ENCODE measurements around the gene HMGB4.

The HMGB4 gene

GRCh38 chr1:33893147-33893830, 29.4 kb downstream of the HMGB4 start:
- no peak for TF ChIP-seq CTCF (conservative IDR thresholded peaks at IDR 0.05; ENCODE audit: low read depth, low read length)
- DNase-seq (ENCODE audit: low read depth) = peak; percentile 1
- H3K4me3 ChIP-seq (ENCODE audit: low read depth, low read length) = no peak overlapping the region

DNA sequence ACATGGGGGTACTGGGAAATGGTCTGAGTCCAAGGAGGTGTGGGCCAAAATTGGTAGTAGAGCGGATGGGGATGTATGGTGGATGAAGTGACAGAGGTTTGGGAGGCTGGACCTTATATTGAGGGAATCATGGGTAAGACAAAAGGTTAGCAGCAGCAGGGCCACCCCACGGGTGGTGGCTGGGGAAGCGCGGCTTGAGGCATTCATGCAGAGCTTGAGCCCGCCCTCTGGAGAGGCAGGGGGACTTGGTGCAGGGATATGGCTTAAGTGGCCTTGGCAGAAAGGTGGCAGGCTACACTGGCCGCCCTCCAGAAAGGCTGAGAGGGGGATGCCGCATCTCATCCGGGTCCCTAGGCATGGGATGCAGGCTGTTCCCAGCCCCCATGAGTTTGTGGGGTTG, 31.5 kb downstream of the HMGB4 start:
- TF ChIP-seq CTCF (conservative IDR thresholded peaks at IDR 0.05; ENCODE audit: low read depth, low read length) = no peak

GRCh38 chr1:33895976-33896375, 32.1 kb downstream of the HMGB4 start:
- no peak for DNase-seq (ENCODE audit: low read depth)
- H3K4me3 ChIP-seq (ENCODE audit: low read depth, low read length) = no peak overlapping the region
- TF ChIP-seq CTCF (conservative IDR thresholded peaks at IDR 0.05; ENCODE audit: low read depth, low read length) = no peak

More for the DNA sequence above, 31.5 kb downstream of the HMGB4 start:
- H3K4me3 ChIP-seq (ENCODE audit: low read depth, low read length) = no peak overlapping the region
- no peak for DNase-seq (ENCODE audit: low read depth)

GRCh38 chr1:33897092-33897725, 33.3 kb downstream of the HMGB4 start:
- no peak for DNase-seq (ENCODE audit: low read depth)
- H3K4me3 ChIP-seq (ENCODE audit: low read depth, low read length) = no peak overlapping the region
- no peak for TF ChIP-seq CTCF (conservative IDR thresholded peaks at IDR 0.05; ENCODE audit: low read depth, low read length)

DNA sequence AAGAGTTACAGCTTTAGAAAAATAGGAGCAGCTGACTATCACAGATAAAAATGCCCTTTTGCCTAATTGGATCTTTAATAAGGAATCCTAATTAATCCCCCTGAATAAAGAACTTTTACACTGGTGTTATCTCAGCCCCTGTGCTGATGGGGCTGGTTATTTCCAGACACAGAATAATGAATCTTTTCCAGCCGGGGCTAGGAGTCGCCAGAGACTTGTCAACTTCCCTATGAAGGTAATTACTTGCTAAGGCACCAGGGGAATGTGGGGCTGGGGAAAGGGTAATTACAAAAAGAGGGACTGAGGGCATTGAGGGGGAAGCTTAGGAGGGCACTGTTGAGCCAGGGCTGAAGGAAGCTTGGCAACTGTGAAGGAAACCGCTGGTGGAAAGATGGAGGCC, 34.5 kb downstream of the HMGB4 start:
- DNase-seq (ENCODE audit: low read depth) = no peak
- TF ChIP-seq CTCF (conservative IDR thresholded peaks at IDR 0.05; ENCODE audit: low read depth, low read length) = no peak
- no peak overlapping the region for H3K4me3 ChIP-seq (ENCODE audit: low read depth, low read length)

DNA sequence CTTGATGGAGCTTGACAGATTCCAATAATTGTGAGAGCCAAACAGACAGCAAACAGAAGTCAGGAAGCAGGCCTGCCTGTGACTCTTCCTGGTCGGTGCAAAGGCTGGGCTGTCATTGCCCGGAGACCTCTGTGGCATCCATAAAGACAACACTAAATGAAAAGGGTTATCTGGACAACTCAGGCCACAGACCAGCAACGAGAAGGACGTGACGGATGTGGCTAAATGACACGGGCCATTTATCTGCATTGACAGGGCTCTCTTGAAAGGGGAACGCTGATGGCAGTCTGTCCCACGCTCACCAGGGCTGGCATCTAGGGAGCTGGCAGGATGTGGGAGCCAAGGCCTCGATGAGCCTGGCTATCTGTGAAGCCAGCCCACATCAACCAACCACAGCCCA, 35.0 kb downstream of the HMGB4 start:
- TF ChIP-seq CTCF (conservative IDR thresholded peaks at IDR 0.05; ENCODE audit: low read depth, low read length) = no peak
- no peak for DNase-seq (ENCODE audit: low read depth)
- H3K4me3 ChIP-seq (ENCODE audit: low read depth, low read length) = no peak overlapping the region

DNA sequence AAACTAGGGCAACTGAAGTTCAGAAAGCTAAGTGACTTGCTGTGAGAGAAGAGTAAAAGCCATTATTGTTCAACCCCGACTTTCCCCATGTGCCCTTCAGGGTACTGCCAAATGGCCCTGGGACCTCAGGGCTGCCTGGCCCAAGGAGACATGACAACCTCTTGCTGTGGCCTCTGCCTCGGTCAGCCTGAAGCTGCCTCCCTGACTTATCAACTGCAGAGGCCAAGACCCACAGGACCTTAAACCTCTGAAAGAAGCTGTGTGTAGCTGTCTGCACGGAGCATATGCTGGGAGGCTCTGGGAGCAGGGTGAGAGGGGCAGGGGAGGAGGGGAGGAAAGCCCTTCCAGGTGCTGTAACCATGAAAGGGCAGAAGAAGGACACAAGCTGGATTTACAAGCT, 35.9 kb downstream of the HMGB4 start:
- H3K4me3 ChIP-seq (ENCODE audit: low read depth, low read length) = no peak overlapping the region
- no peak for DNase-seq (ENCODE audit: low read depth)
- TF ChIP-seq CTCF (conservative IDR thresholded peaks at IDR 0.05; ENCODE audit: low read depth, low read length) = no peak
